Measurements from ENCODE around the gene KIF1A. TPM values are rescaled to one million over a fixed set of nuclear protein-coding genes. Genes with fewer than 3 reads are reported as not detected.
"Not testable (repeated sequence)": the region's sequence is repeated elsewhere in the genome, so short reads cannot be mapped to it uniquely, and the experiment has no call there.

The KIF1A gene
- total RNA-seq, 4 donors from 2014 or later, result 1.2 to 6.9 (median 4.1) TPM

DNA sequence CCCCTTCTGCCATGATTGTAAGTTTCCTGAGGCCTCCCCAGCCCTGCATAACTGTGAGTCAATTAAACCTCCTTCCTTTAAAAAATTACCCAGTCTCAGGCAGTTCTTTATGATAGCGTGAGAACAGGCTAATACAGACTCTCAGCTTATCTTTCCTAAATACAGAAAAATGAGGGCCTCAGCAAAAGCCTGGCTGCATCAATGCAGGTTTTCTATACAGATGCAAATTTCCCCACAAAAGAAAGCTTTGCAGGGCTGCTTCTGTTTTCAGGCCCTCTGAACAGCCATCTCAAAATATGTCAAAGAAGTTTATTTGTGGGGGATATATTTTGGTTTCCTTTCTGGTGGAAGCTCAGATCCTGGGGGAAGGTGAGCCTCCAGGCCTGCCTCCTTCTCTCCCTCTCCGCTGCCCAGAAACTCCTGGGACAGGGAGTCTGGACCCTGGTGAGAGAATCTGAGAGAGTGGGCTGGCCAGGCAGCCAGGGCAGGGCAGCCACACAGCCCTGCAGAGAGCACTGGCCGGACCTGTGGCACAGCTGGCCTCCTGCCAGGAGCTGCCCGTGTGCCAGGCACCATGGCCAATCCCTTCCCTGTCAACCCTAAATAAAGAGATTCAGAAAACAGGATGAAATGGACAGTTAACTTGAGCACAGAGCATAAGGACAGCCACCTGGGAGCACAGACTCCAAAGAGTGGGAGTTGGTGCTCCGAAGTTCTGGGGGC lies 27.0 kb upstream of the KIF1A start:
- Histone ChIP-seq H3K27me3 (no peaks in the 10 kb centered on the region), H3K36me3 (no peaks in the 10 kb centered on the region), H3K9me3 (no peaks in the 10 kb centered on the region), H3K27ac (no peak overlapping the region), H3K4me1 (peaks cover 0 to 3% of the 10 kb centered on the region in 2 donors), H3K4me3 (replicated peaks in 1 of 3) (no peak overlapping the region)
- intact Hi-C loops (cut with DNase I), result no loop called here
- peak; percentile 47 to 50 for DNase-seq
- no peak for TF ChIP-seq POLR2A (IDR thresholded peaks at IDR 0.05)
- TF ChIP-seq, protein P1, sequence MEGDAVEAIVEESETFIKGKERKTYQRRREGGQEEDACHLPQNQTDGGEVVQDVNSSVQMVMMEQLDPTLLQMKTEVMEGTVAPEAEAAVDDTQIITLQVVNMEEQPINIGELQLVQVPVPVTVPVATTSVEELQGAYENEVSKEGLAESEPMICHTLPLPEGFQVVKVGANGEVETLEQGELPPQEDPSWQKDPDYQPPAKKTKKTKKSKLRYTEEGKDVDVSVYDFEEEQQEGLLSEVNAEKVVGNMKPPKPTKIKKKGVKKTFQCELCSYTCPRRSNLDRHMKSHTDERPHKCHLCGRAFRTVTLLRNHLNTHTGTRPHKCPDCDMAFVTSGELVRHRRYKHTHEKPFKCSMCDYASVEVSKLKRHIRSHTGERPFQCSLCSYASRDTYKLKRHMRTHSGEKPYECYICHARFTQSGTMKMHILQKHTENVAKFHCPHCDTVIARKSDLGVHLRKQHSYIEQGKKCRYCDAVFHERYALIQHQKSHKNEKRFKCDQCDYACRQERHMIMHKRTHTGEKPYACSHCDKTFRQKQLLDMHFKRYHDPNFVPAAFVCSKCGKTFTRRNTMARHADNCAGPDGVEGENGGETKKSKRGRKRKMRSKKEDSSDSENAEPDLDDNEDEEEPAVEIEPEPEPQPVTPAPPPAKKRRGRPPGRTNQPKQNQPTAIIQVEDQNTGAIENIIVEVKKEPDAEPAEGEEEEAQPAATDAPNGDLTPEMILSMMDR (IDR thresholded peaks at IDR 0.05), result no peak
- WGBS, 2 donors, result 60 to 63% methylated on average over 5 of the region's 5 CpGs

GRCh38 chr2:240846309-240846708 lies 26.3 kb upstream of the KIF1A start:
- H3K36me3 ChIP-seq; H3K4me3 ChIP-seq (replicated peaks in 1 of 3); H3K4me1 ChIP-seq; intact Hi-C loops (cut with DNase I); H3K9me3 ChIP-seq; H3K27me3 ChIP-seq; H3K27ac ChIP-seq; DNase-seq: not testable (repeated sequence)
- 87 to 92% methylated on average over 2 of the region's 2 CpGs for WGBS, 2 donors

DNA sequence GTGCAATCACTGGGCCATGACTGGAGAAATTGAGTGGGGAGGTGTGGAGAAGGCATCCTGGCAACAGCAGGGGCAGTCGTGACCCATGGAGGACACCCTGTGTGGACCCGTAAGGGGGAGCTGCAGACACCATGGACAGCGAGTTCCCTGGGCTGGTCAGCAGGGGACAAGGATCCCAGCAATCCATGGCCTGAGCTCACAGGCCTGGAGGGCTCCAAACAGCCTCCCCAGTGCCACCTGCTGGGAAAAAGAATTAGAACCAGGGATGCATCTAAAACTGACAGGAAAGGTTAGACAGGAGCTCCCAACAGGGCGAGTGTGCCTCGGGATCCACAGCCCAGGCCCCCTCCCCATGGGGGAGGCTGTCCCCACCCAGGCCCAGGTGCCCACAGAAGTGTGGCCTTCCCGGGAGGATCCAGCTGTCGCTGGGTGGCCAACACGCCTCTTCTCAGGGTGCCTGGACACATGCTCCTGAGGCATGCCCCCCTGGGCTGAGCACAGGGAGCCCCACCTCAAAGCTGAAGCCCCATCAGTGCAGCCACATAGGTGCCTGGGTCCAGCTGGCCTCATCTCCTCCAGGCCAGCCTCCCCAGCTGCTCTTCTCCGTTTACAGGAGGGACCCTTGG lies 20.5 kb upstream of the KIF1A start:
- Histone ChIP-seq H3K27me3 (no peaks in the 10 kb centered on the region), H3K9me3 (no peaks in the 10 kb centered on the region), H3K36me3 (no peaks in the 10 kb centered on the region), H3K27ac (no peak overlapping the region), H3K4me3 (replicated peaks in 1 of 3) (no peak overlapping the region), H3K4me1 (no peaks in the 10 kb centered on the region)
- 7 to 32% methylated on average over 4 to 8 of the region's 9 CpGs for WGBS, 2 donors
- intact Hi-C loops (cut with DNase I), result no loop called here
- DNase-seq, result peak; percentile 62 to 67
- TF ChIP-seq, protein P1 (IDR thresholded peaks at IDR 0.05), result peak in 4 of 6 experiments; percentile 41 to 55 (median 50)
- TF ChIP-seq POLR2A (IDR thresholded peaks at IDR 0.05), result no peak

GRCh38 chr2:240839152-240840143 lies 19.4 kb upstream of the KIF1A start:
- H3K9me3 ChIP-seq, result no peaks in the 10 kb centered on the region
- TF ChIP-seq, protein P1 (IDR thresholded peaks at IDR 0.05), result no peak
- no peak for TF ChIP-seq POLR2A (IDR thresholded peaks at IDR 0.05)
- no peaks in the 10 kb centered on the region for H3K27me3 ChIP-seq
- H3K4me3 ChIP-seq (replicated peaks in 1 of 3), result no peak overlapping the region
- H3K27ac ChIP-seq, result no peak overlapping the region
- H3K4me1 ChIP-seq, result no peaks in the 10 kb centered on the region
- intact Hi-C loops (cut with DNase I), result no loop called here
- no peaks in the 10 kb centered on the region for H3K36me3 ChIP-seq
- 86 to 93% methylated on average over 17 to 23 of the region's 28 CpGs for WGBS, 2 donors
- DNase-seq, result no peak

- no peak for DNase-seq
- H3K9me3 ChIP-seq, result no peaks in the 10 kb centered on the region
- 66 to 77% methylated on average over 4 of the region's 4 CpGs for WGBS, 2 donors
- H3K4me3 ChIP-seq (replicated peaks in 1 of 3), result no peak overlapping the region
- no peak for TF ChIP-seq POLR2A (IDR thresholded peaks at IDR 0.05)
- TF ChIP-seq, protein P1 (IDR thresholded peaks at IDR 0.05), result no peak
- no peaks in the 10 kb centered on the region for H3K4me1 ChIP-seq
- no peaks in the 10 kb centered on the region for H3K36me3 ChIP-seq
- H3K27ac ChIP-seq, result no peak overlapping the region
- intact Hi-C loops (cut with DNase I), result no loop called here
- no peaks in the 10 kb centered on the region for H3K27me3 ChIP-seq
Measured at GRCh38 chr2:240837621-240838020, 17.6 kb upstream of the KIF1A start.
